Measurements from ENCODE around the gene CEP131. TPM values are rescaled to one million over a fixed set of nuclear protein-coding genes. Genes with fewer than 3 reads are reported as not detected.

The CEP131 gene
- total RNA-seq, 5 donors from 2014 or later (not counting 1 experiment from before 2014, with no cell fraction given): 9.0 to 15.8 (median 11.2) TPM

GRCh38 chr17:81239714-81240555 is 17.2 kb upstream of the CEP131 start:
- Mint-ChIP-seq H3K4me3 (peak overlapping the region; percentile 91 to 94 (median 92)), H3K4me1 (peaks cover 36 to 54% (median 42%) of the 10 kb centered on the region in 3 donors), H3K27me3 (no peaks in the 10 kb centered on the region), H3K36me3 (peaks cover 4% of the 10 kb centered on the region), H3K9me3 (no peaks in the 10 kb centered on the region), H3K27ac (peak overlapping the region; percentile 82 to 92)
- Histone ChIP-seq H3K4me1 (ENCODE audit: control insufficient read depth in 1 of 2, extremely low read depth in 1 of 2, insufficient read depth in 2 of 2, low read length in 2 of 2) (peaks cover 11 to 58% of the 10 kb centered on the region in 2 experiments), H3K9me3 (no peaks in the 10 kb centered on the region), H3K4me3 (ENCODE audit: control insufficient read depth in 1 of 2, extremely low read depth in 1 of 2, low read length in 1 of 2) (peak overlapping the region; percentile 78 to 79), H3K27ac (ENCODE audit: low read length) (no peak overlapping the region), H3K36me3 (ENCODE audit: control insufficient read depth in 2 of 2, extremely low read depth in 1 of 2, insufficient read depth in 1 of 2, low read length in 1 of 2) (no peaks in the 10 kb centered on the region), H3K27me3 (replicated peaks in 1 of 2; ENCODE audit: control insufficient read depth in 2 of 2, extremely low read depth in 1 of 2, insufficient read depth in 2 of 2, low read length in 1 of 2) (no peaks in the 10 kb centered on the region)
- ATAC-seq (replicated peaks in 1 of 4): no peak
- CTCF ChIA-PET: interaction anchor here in 1 of 2 donors (1.0 to 1.8 kb wide), 3 partner anchors 15 to 52 kb away, joined by 4 to 15 read pairs (median 5); partner anchors contain the start of gene CEP131
- DNase-seq: peak in 21 of 35 experiments; percentile 14 to 64 (median 28)
- POLR2A ChIA-PET: interaction anchor here (0.5 to 1.3 kb wide), 2 partner anchors 17 kb away, joined by 5 to 9 read pairs; partner anchors contain the start of gene CEP131 (in 2 of the 2)
- WGBS (ENCODE audit: insufficient coverage): 17% methylated on average over 32 of the region's 37 CpGs

- under 1% methylated on average over 99 of the region's 100 CpGs for WGBS (ENCODE audit: insufficient coverage)
These were observed 16.3 kb upstream of the CEP131 start, which contains the start of the genes NDUFAF8 and TEPSIN for GRCh38 chr17:81238815-81239713. Gene NDUFAF8, plus strand, starts transcription at chr17:81239318. Its CDS starts 46 bp downstream, at chr17:81239364. Gene TEPSIN, minus strand, starts transcription at chr17:81239055. Its CDS starts 22 bp downstream, at chr17:81239033.

GRCh38 chr17:81238490-81238814 is 15.7 kb upstream of the CEP131 start:
- WGBS (ENCODE audit: insufficient coverage): under 1% methylated on average over 26 of the region's 26 CpGs
- Mint-ChIP-seq H3K4me3 (peak overlapping the region; percentile 84 to 94 (median 91)), H3K4me1 (peaks cover 42 to 56% (median 47%) of the 10 kb centered on the region in 3 donors), H3K27ac (no peak overlapping the region), H3K36me3 (peaks cover 7% of the 10 kb centered on the region), H3K9me3 (no peaks in the 10 kb centered on the region), H3K27me3 (no peaks in the 10 kb centered on the region)
- ChIA-PET POLR2A (interaction anchor here (0.6 to 1.3 kb wide), 2 partner anchors 16 to 54 kb away, joined by 4 to 5 read pairs; partner anchors contain the start of gene CEP131 (in 1 of the 2)), CTCF (interaction anchor here in 1 of 2 donors (1.0 to 1.8 kb wide), 3 partner anchors 14 to 53 kb away, joined by 4 to 15 read pairs (median 5); partner anchors contain the start of gene CEP131)
- Histone ChIP-seq H3K4me3 (ENCODE audit: control insufficient read depth in 1 of 2, extremely low read depth in 1 of 2, low read length in 1 of 2) (peak overlapping the region; percentile 78 to 79), H3K27me3 (replicated peaks in 1 of 2; ENCODE audit: control insufficient read depth in 2 of 2, extremely low read depth in 1 of 2, insufficient read depth in 2 of 2, low read length in 1 of 2) (no peaks in the 10 kb centered on the region), H3K36me3 (ENCODE audit: control insufficient read depth in 2 of 2, extremely low read depth in 1 of 2, insufficient read depth in 1 of 2, low read length in 1 of 2) (peaks cover 1 to 5% of the 10 kb centered on the region in 2 donors), H3K27ac (ENCODE audit: low read length) (no peak overlapping the region), H3K4me1 (ENCODE audit: control insufficient read depth in 1 of 2, extremely low read depth in 1 of 2, insufficient read depth in 2 of 2, low read length in 2 of 2) (peaks cover 11 to 58% of the 10 kb centered on the region in 2 experiments), H3K9me3 (no peaks in the 10 kb centered on the region)
- DNase-seq: no peak
- no peak for ATAC-seq (replicated peaks in 1 of 4)

More at GRCh38 chr17:81238815-81239713, 16.3 kb upstream of the CEP131 start, which contains the start of the genes NDUFAF8 and TEPSIN:
- Histone ChIP-seq H3K27me3 (replicated peaks in 1 of 2; ENCODE audit: control insufficient read depth in 2 of 2, extremely low read depth in 1 of 2, insufficient read depth in 2 of 2, low read length in 1 of 2) (no peaks in the 10 kb centered on the region), H3K4me1 (ENCODE audit: control insufficient read depth in 1 of 2, extremely low read depth in 1 of 2, insufficient read depth in 2 of 2, low read length in 2 of 2) (peaks cover 11 to 58% of the 10 kb centered on the region in 2 experiments), H3K9me3 (no peaks in the 10 kb centered on the region), H3K27ac (ENCODE audit: low read length) (no peak within 1 kb of the TSS), H3K36me3 (ENCODE audit: control insufficient read depth in 2 of 2, extremely low read depth in 1 of 2, insufficient read depth in 1 of 2, low read length in 1 of 2) (no peaks in the 10 kb centered on the region), H3K4me3 (ENCODE audit: control insufficient read depth in 1 of 2, extremely low read depth in 1 of 2, low read length in 1 of 2) (peak within 1 kb of the TSS; percentile 78 to 79)
- Mint-ChIP-seq H3K4me1 (peaks cover 42 to 56% (median 47%) of the 10 kb centered on the region in 3 donors), H3K27ac (peak within 1 kb of the TSS; percentile 82 to 92), H3K27me3 (no peaks in the 10 kb centered on the region), H3K4me3 (peak within 1 kb of the TSS; percentile 91 to 94 (median 92)), H3K36me3 (peaks cover 7% of the 10 kb centered on the region), H3K9me3 (no peaks in the 10 kb centered on the region)
- peak; percentile 94 to 98 (median 97) for ATAC-seq (replicated peaks in 1 of 4)
- POLR2A ChIA-PET: interaction anchor here (0.6 to 1.3 kb wide), 2 partner anchors 16 to 53 kb away, joined by 4 to 5 read pairs; partner anchors contain the start of gene CEP131 (in 1 of the 2)
- CTCF ChIA-PET: interaction anchor here in 1 of 2 donors (1.0 to 1.8 kb wide), 3 partner anchors 15 to 53 kb away, joined by 4 to 15 read pairs (median 5); partner anchors contain the start of gene CEP131
- DNase-seq: peak; percentile 82 to 99 (median 96)

GRCh38 chr17:81237591-81238489 is 15.1 kb upstream of the CEP131 start:
- no peak for DNase-seq
- Mint-ChIP-seq H3K27ac (peak overlapping the region in 1 of 2 donors; percentile 44), H3K27me3 (no peaks in the 10 kb centered on the region), H3K36me3 (peaks cover 7% of the 10 kb centered on the region), H3K4me3 (peak overlapping the region; percentile 84 to 94 (median 91)), H3K9me3 (no peaks in the 10 kb centered on the region), H3K4me1 (peaks cover 42 to 56% (median 45%) of the 10 kb centered on the region in 3 donors)
- ATAC-seq (replicated peaks in 1 of 4): no peak
- ChIA-PET CTCF (interaction anchor here in 1 of 2 donors (1.8 kb wide), 1 partner anchor 15 kb away, joined by 15 read pairs; the partner anchor contains the start of gene CEP131), POLR2A (interaction anchor here in 1 of 2 donors (0.6 kb wide), 1 partner anchor 54 kb away, joined by 4 read pairs; no protein-coding TSS in a partner anchor)
- peaks cover 8 to 11% of the 10 kb centered on the region in 2 donors for H3K36me3 ChIP-seq (ENCODE audit: control insufficient read depth in 2 of 2, extremely low read depth in 1 of 2, insufficient read depth in 1 of 2, low read length in 1 of 2)
- H3K27me3 ChIP-seq (replicated peaks in 1 of 2; ENCODE audit: control insufficient read depth in 2 of 2, extremely low read depth in 1 of 2, insufficient read depth in 2 of 2, low read length in 1 of 2): no peaks in the 10 kb centered on the region
- H3K4me1 ChIP-seq (ENCODE audit: control insufficient read depth in 1 of 2, extremely low read depth in 1 of 2, insufficient read depth in 2 of 2, low read length in 2 of 2): peaks cover 11 to 58% of the 10 kb centered on the region in 2 experiments
- H3K9me3 ChIP-seq: no peaks in the 10 kb centered on the region
- 58% methylated on average over 25 of the region's 36 CpGs for WGBS (ENCODE audit: insufficient coverage)
- H3K4me3 ChIP-seq (ENCODE audit: control insufficient read depth in 1 of 2, extremely low read depth in 1 of 2, low read length in 1 of 2): peak overlapping the region; percentile 78 to 79
- no peak overlapping the region for H3K27ac ChIP-seq (ENCODE audit: low read length)

GRCh38 chr17:81236784-81237183 is 14.0 kb upstream of the CEP131 start:
- Histone ChIP-seq H3K4me3 (ENCODE audit: control insufficient read depth in 1 of 2, extremely low read depth in 1 of 2, low read length in 1 of 2) (no peak overlapping the region), H3K27me3 (replicated peaks in 1 of 2; ENCODE audit: control insufficient read depth in 2 of 2, extremely low read depth in 1 of 2, insufficient read depth in 2 of 2, low read length in 1 of 2) (no peaks in the 10 kb centered on the region), H3K36me3 (ENCODE audit: control insufficient read depth in 2 of 2, extremely low read depth in 1 of 2, insufficient read depth in 1 of 2, low read length in 1 of 2) (peaks cover 17 to 21% of the 10 kb centered on the region in 2 donors), H3K27ac (ENCODE audit: low read length) (no peak overlapping the region), H3K4me1 (ENCODE audit: control insufficient read depth in 1 of 2, extremely low read depth in 1 of 2, insufficient read depth in 2 of 2, low read length in 2 of 2) (peaks cover 11 to 51% of the 10 kb centered on the region in 2 experiments), H3K9me3 (no peaks in the 10 kb centered on the region)
- peak overlapping the region; percentile 84 to 94 (median 91) for H3K4me3 Mint-ChIP-seq
- H3K4me1 Mint-ChIP-seq: peaks cover 36 to 50% (median 39%) of the 10 kb centered on the region in 3 donors
- DNase-seq (no peak), ATAC-seq (replicated peaks in 1 of 4) (no peak)
- no peaks in the 10 kb centered on the region for H3K9me3 Mint-ChIP-seq
- no peak overlapping the region for H3K27ac Mint-ChIP-seq
- ChIA-PET CTCF (no interaction called here), POLR2A (no interaction called here)
- WGBS (ENCODE audit: insufficient coverage): 91% methylated on average over 20 of the region's 21 CpGs
- no peaks in the 10 kb centered on the region for H3K27me3 Mint-ChIP-seq
- H3K36me3 Mint-ChIP-seq: peaks cover 7% of the 10 kb centered on the region
